ENCODE measurements around the gene CHST11.

CHST11 gene

GRCh38 chr12:104514092-104514810, 57.5 kb downstream of the CHST11 start:
- DNase-seq (ENCODE audit: low read depth, low spot score), result no peak
- TF ChIP-seq CTCF (IDR thresholded peaks at IDR 0.05; ENCODE audit: low read depth, low read length), result no peak
- in situ Hi-C loops (cut with HindIII; ENCODE audit: low sequenced_read_pairs), result no loop called here

GRCh38 chr12:104515899-104516298, 59.2 kb downstream of the CHST11 start:
- no peak overlapping the region for H3K4me3 ChIP-seq (ENCODE audit: low read depth, low read length)
- in situ Hi-C loops (cut with HindIII; ENCODE audit: low sequenced_read_pairs), result no loop called here
- no peak for DNase-seq (ENCODE audit: low read depth, low spot score)
- TF ChIP-seq CTCF (IDR thresholded peaks at IDR 0.05; ENCODE audit: low read depth, low read length), result no peak

More at GRCh38 chr12:104514092-104514810, 57.5 kb downstream of the CHST11 start:
- H3K4me3 ChIP-seq (ENCODE audit: low read depth, low read length), result no peak overlapping the region

- TF ChIP-seq CTCF (IDR thresholded peaks at IDR 0.05; ENCODE audit: low read depth, low read length), result no peak
- in situ Hi-C loops (cut with HindIII; ENCODE audit: low sequenced_read_pairs), result no loop called here
- no peak overlapping the region for H3K4me3 ChIP-seq (ENCODE audit: low read depth, low read length)
- no peak for DNase-seq (ENCODE audit: low read depth, low spot score)
Measured at GRCh38 chr12:104516821-104517220, 60.1 kb downstream of the CHST11 start.

- in situ Hi-C loops (cut with HindIII; ENCODE audit: low sequenced_read_pairs), result no loop called here
- no peak for DNase-seq (ENCODE audit: low read depth, low spot score)
- TF ChIP-seq CTCF (IDR thresholded peaks at IDR 0.05; ENCODE audit: low read depth, low read length), result no peak
- H3K4me3 ChIP-seq (ENCODE audit: low read depth, low read length), result no peak overlapping the region
Measured at GRCh38 chr12:104517880-104518279, 61.1 kb downstream of the CHST11 start.

- no peak overlapping the region for H3K4me3 ChIP-seq (ENCODE audit: low read depth, low read length)
- no peak for TF ChIP-seq CTCF (IDR thresholded peaks at IDR 0.05; ENCODE audit: low read depth, low read length)
- in situ Hi-C loops (cut with HindIII; ENCODE audit: low sequenced_read_pairs), result no loop called here
- DNase-seq (ENCODE audit: low read depth, low spot score), result no peak
Measured at GRCh38 chr12:104519190-104520019, 62.7 kb downstream of the CHST11 start.

GRCh38 chr12:104520242-104520900, 63.6 kb downstream of the CHST11 start:
- TF ChIP-seq CTCF (IDR thresholded peaks at IDR 0.05; ENCODE audit: low read depth, low read length), result no peak

More at GRCh38 chr12:104520242-104520900, 63.6 kb downstream of the CHST11 start:
- no peak for DNase-seq (ENCODE audit: low read depth, low spot score)
- in situ Hi-C loops (cut with HindIII; ENCODE audit: low sequenced_read_pairs), result no loop called here
- H3K4me3 ChIP-seq (ENCODE audit: low read depth, low read length), result no peak overlapping the region

All from astrocyte of the spinal cord (primary cell).